Keratinocyte (primary cell): ENCODE measurements around the gene C14orf93.

Experiments used
- CTCF ChIP-seq, 3 experiments: IDR thresholded peaks in 1 of 3; conservative IDR thresholded peaks in 1 of 3; optimal IDR thresholded peaks in 1 of 3; 2 replicates in 2 of 3; 3 replicates in 1 of 3; pipeline versions ENCODE3 to v1.5.1; 2011; ENCODE audit warnings: low read length in 3 of 3, mild to moderate bottlenecking in 3 of 3, moderate library complexity in 2 of 3, control low read depth in 1 of 3, inconsistent platforms in 1 of 3; ENCODE audit not compliant: insufficient read depth in 2 of 3; ENCODE audit errors: extremely low read depth in 1 of 3
- EZH2 ChIP-seq: IDR thresholded peaks from one replicate; pipeline ENCODE4 v1.6.1; 2012; ENCODE audit warnings: inconsistent platforms, mild to moderate bottlenecking, low read length, moderate library complexity

- TF ChIP-seq CTCF (optimal IDR thresholded peaks at IDR 0.05 in 1 of 3, IDR thresholded peaks at IDR 0.05 in 1 of 3, conservative IDR thresholded peaks at IDR 0.05 in 1 of 3; ENCODE audit: extremely low read depth in 1 of 3, insufficient read depth in 2 of 3, low read length in 3 of 3) (no peak), EZH2 (no peak)
These were observed 28.7 kb downstream of the C14orf93 start for GRCh38 chr14:22981090-22981875.
